Measurements from ENCODE around the gene CFAP92. TPM values are rescaled to one million over a fixed set of nuclear protein-coding genes. Genes with fewer than 3 reads are reported as not detected.

CFAP92 gene
- total RNA-seq, 1 experiment from 2014 or later = 0.92 TPM

GRCh38 chr3:129018271-129018670, 24.4 kb upstream of the CFAP92 start:
- H3K4ac ChIP-seq (ENCODE audit: low read depth, low read length) = no peak overlapping the region
- no peaks in the 10 kb centered on the region for H3K23me2 ChIP-seq (ENCODE audit: insufficient read length, low read depth, low read length, poor library complexity, severe bottlenecking)
- H2BK12ac ChIP-seq (ENCODE audit: insufficient read length, low read depth, low read length) = no peak overlapping the region
- no peak overlapping the region for H2BK20ac ChIP-seq (ENCODE audit: low read depth, low read length, poor library complexity, severe bottlenecking)
- H3K4me1 ChIP-seq (ENCODE audit: insufficient read depth, low read length) = no peaks in the 10 kb centered on the region
- H4K91ac ChIP-seq (ENCODE audit: insufficient read length, low read depth, low read length) = no peak overlapping the region
- WGBS (ENCODE audit: extremely low coverage, insufficient read length, low lambda C conversion rate) = no CpG with 5 or more reads among the region's 2 CpGs
- no peaks in the 10 kb centered on the region for H4K20me1 ChIP-seq (ENCODE audit: control insufficient read depth, insufficient read depth, insufficient read length)
- no peak for DNase-seq
- Mint-ChIP-seq H3K27ac (no peak overlapping the region), H3K27me3 (ENCODE audit: low read depth) (peaks cover 19% of the 10 kb centered on the region), H3K9me3 (no peaks in the 10 kb centered on the region), H3K4me1 (peaks cover 2 to 15% of the 10 kb centered on the region in 2 experiments), H3K36me3 (ENCODE audit: insufficient read depth in 1 of 3, low read depth in 3 of 3) (no peaks in the 10 kb centered on the region), H3K4me3 (no peak overlapping the region)
- H4K5ac ChIP-seq (ENCODE audit: insufficient read length, low read depth, low read length) = no peak overlapping the region
- no peak overlapping the region for H2AK5ac ChIP-seq (ENCODE audit: insufficient read length, low read length)
- no peak overlapping the region for H3K18ac ChIP-seq (ENCODE audit: insufficient read length, low read depth, low read length)
- no peak overlapping the region for H3K4me2 ChIP-seq (ENCODE audit: insufficient read depth, insufficient read length, low read length)
- no peak overlapping the region for H3K14ac ChIP-seq (ENCODE audit: insufficient read depth, low read length)
- H3K23ac ChIP-seq (ENCODE audit: insufficient read length, low read depth, low read length) = no peak overlapping the region
- no peak overlapping the region for H3K9ac ChIP-seq (ENCODE audit: extremely low read depth, insufficient read length, low read length)
- no peak for TF ChIP-seq CTCF (conservative IDR thresholded peaks at IDR 0.05)
- no peaks in the 10 kb centered on the region for H3K79me2 ChIP-seq (ENCODE audit: insufficient read depth, low read length)
- no peak overlapping the region for H3K56ac ChIP-seq (ENCODE audit: insufficient read length, low read depth, low read length)
- no peak overlapping the region for H2BK15ac ChIP-seq (ENCODE audit: low read depth, low read length)
- no peak overlapping the region for H3T11ph ChIP-seq (ENCODE audit: low read length)
- no peak overlapping the region for H4K8ac ChIP-seq (replicated peaks; ENCODE audit: insufficient read length, low read depth, low read length)
- no peaks in the 10 kb centered on the region for H3K27me3 ChIP-seq (ENCODE audit: insufficient read depth, low read length)
- no peak overlapping the region for H2BK120ac ChIP-seq (ENCODE audit: low read depth, low read length, poor library complexity, severe bottlenecking)
- no peak overlapping the region for H3K27ac ChIP-seq (ENCODE audit: insufficient read length, low read depth, low read length)
- no peak overlapping the region for H2AFZ ChIP-seq (ENCODE audit: low read length)
- H3K79me1 ChIP-seq (ENCODE audit: insufficient read depth, low read depth, low read length, poor library complexity, severe bottlenecking) = no peaks in the 10 kb centered on the region
- no peak overlapping the region for H2BK5ac ChIP-seq (ENCODE audit: insufficient read length, low read length)
- H3K9me3 ChIP-seq (ENCODE audit: control insufficient read depth, low read depth, low read length) = no peaks in the 10 kb centered on the region
